T follicular helper cell (primary cell): ENCODE data around the gene TMEM120A.
A peak's percentile ranks its signal among the peaks of the same experiment; 100 is the strongest.
"Not testable (repeated sequence)": the region's sequence is repeated elsewhere in the genome, so short reads cannot be mapped to it uniquely, and the experiment has no call there.

Source experiments
- DNase-seq: peaks from one replicate; pipeline ENCODE4 v3.0.0-alpha.2; 2020; ENCODE audit warnings: low read depth
- total RNA-seq, 2 experiments: gene quantifications; one replicate each; lab custom pipeline; 2026; lab: John Stamatoyannopoulos, UW

Gene TMEM120A
- total RNA-seq: 10.7 to 18.3 reads per million in 2 experiments

- DNase-seq: peak; percentile 91
These were observed at the start of gene TMEM120A for GRCh38 chr7:75994388-75995051. Gene TMEM120A, minus strand, starts transcription at chr7:75994595. Its CDS starts 25 bp downstream, at chr7:75994570.

DNA sequence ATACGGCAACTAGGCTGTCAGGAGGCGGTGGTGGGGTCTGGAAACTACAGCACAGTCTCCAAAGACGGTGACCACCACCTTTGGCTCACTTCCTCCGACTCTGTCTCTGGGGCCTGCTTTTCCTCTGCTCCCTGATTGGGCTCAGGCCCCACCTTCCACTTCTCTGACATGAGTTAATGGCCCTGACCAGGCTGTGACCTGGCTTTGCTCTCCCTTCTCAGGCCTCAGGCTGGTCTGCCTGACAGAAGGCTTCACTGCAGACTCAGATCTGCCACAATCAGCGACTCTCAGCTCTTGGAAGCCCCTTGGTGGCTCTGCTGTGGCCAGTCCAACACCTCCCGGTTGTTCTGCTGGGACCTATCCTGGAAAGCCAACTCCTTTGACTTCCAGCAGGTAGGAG lies 45.7 kb upstream of the TMEM120A start:
- DNase-seq: no peak

- DNase-seq: no peak
These were observed 42.9 kb upstream of the TMEM120A start for GRCh38 chr7:76037310-76037709.

GRCh38 chr7:76031964-76032363 lies 37.6 kb upstream of the TMEM120A start:
- no peak for DNase-seq

- not testable (repeated sequence) for DNase-seq
These were observed 35.3 kb upstream of the TMEM120A start for GRCh38 chr7:76029682-76030081.

DNA sequence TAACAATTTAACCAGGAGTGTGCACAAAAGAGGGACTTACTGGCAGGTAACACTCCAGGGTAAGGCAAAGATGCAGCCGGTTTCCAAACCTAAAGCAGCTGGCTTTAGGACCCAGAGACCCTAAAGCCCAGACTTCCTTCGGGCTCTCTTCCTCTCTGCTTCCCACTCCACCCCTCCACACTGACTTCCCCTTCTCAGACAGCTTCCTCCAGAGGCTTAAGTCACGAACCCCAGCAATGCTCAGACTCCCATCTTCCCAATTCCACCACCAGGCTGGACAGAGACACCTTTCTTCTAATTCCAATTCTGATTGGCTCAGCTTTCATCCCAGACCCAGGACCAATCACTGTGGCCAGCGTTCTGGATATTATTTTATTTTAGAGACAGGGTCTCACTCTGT lies 28.6 kb upstream of the TMEM120A start:
- DNase-seq: no peak

GRCh38 chr7:76022026-76022780 lies 27.8 kb upstream of the TMEM120A start:
- no peak for DNase-seq

- peak; percentile 47 for DNase-seq
These were observed 25.8 kb upstream of the TMEM120A start for GRCh38 chr7:76020031-76020714.

DNA sequence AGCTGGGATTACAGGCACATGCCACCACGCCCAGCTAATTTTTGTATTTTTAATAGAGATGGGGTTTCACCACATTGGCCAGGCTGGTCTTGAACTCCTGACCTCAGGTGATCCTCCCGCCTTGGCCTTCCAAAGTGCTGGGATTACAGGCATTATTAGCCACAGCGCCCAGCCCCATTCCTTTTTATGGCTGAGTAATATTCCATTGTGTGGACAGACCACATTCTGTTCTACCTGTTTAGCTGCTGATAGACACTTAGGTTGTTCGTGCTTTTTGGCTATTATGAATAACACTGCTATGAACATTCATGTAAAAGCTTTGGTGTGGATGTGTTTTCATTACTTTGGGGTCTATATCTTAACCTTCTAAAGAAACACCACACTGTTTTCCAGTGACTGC lies 24.1 kb upstream of the TMEM120A start:
- DNase-seq: not testable (repeated sequence)

GRCh38 chr7:76016191-76016947 lies 22.0 kb upstream of the TMEM120A start:
- DNase-seq: no peak

DNA sequence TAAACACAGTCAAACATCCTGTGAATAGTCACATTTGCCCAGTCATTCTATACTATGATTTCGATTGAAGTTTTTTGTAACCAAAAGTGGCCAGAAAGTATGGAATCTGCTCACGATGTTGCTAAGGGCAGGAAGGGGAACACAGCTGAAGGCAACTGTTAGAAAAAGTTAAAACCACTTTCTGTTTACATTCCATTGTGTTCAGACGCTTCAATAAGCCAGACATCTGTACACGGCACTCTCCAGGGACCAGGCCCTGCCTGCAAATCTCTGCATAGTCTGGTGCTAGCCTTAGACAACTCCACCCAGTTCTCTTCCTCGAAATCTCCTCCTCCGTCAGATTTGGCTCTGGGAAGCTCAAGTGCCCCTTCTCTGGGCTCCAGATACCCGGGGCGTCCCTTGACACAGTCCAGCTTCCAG lies 17.1 kb upstream of the TMEM120A start:
- no peak for DNase-seq

- DNase-seq: no peak
These were observed 15.5 kb upstream of the TMEM120A start for GRCh38 chr7:76009672-76010600.

GRCh38 chr7:76008156-76008687 lies 13.8 kb upstream of the TMEM120A start:
- no peak for DNase-seq

GRCh38 chr7:76005004-76005403 lies 10.6 kb upstream of the TMEM120A start:
- DNase-seq: not testable (repeated sequence)

GRCh38 chr7:76003351-76003750 lies 9.0 kb upstream of the TMEM120A start:
- no peak for DNase-seq

DNA sequence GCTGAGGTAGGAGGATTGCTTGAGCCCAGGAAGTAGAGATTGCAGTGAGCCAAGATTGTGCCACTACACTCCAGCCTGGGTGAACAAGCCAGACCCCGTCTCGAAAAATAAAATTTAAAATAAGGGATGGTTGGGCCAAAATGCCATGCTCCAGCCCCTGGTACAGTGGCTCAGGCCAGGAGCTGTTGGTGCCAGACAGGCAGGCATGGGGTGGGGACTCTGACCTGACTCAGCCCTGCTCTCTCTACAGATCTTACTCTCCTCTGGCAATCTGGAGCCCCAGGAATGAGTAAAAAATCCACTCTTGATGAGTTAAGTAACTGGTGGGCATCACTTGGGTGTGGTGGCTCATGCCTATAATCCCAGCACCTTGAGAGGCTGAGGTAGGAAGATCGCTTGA lies 8.4 kb upstream of the TMEM120A start:
- DNase-seq: no peak

- no peak for DNase-seq
These were observed 7.7 kb upstream of the TMEM120A start for GRCh38 chr7:76002139-76002538.

DNA sequence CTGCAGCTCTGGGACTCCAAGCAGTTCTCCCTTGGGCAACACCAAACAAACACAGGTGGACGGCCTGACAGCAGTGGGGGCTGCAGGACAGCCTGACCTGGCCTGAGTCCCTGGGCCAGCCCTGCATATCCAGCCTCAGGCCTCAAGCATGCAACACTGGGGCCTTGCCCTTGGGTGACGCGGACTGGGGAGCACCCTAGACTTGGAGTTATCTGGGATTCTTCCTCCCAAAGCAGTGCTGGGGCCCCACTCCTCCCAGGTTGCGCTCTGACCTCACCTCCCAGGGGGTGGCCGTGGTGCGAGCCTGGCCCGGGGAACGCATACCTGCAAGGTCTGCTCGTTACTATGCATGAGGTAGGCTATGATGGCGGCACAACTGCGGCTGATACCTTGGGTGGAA lies 6.2 kb upstream of the TMEM120A start:
- DNase-seq: no peak

DNA sequence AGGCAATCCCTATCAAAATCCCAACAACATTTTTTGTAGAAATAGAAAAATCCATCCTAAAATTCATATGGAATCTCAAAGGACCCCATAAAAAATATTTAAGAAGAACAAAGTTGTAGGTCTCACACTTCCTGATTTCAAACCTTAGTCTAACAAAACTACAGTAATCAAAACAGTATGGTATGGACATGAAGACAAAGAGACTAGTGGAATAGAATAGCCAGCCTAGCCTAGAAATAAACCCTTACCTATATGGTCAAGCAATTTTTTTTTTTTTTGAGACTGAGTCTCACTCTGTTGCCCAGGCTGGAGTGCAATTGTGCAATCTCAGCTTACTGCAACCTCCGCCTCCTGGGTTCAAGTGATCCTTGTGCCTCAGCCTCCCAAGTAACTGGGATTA lies 3.6 kb upstream of the TMEM120A start:
- no peak for DNase-seq

DNA sequence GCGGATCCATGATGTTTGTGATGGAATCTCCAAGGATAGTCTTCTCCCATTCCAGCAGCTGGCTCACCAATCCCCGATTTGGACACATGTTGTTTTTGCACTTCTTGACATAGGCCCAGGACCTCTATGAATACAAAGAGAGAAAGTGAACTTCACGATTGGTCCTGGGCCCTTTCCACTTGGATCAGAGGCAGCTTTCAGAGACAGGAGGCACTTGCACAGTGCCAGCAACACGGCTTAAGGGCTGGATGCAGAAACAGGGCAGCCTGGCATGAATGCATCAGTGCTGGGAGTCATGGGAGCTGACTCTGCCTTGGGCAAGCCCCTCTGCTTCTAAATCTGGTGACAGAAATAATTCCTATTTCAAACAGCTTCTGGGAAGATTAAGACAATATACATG lies 2.1 kb upstream of the TMEM120A start:
- DNase-seq: no peak

GRCh38 chr7:75995996-75996395 lies 1.6 kb upstream of the TMEM120A start:
- DNase-seq: no peak
